Activated CD4-positive, alpha-beta memory T cell treated with anti-CD3 and anti-CD28 coated beads, Interleukin-2, amount 10 ng/mL, durations not matched to agents 7 days and 5 days (primary cell): ENCODE measurements around the gene TBC1D1. TPM values are rescaled to one million over a fixed set of nuclear protein-coding genes. Genes with fewer than 3 reads are reported as not detected.

Experiments
- CTCF ChIA-PET: fragments of 350-600 bp; sonication (Branson Sonifier 250); formaldehyde crosslinking; loops from one replicate; lab custom pipeline; 2021; ENCODE audit warnings: antibody characterized with exemption, inconsistent platforms; lab: Charles Lee
- POLR2A ChIA-PET: fragments of 350-600 bp; sonication (Branson Sonifier 250); formaldehyde crosslinking; loops from one replicate; lab custom pipeline; 2021; ENCODE audit warnings: antibody characterized with exemption; lab: Charles Lee
- DNase-seq: peaks from one replicate; pipeline ENCODE4 v3.0.0-alpha.2; 2020
- H3K27ac Mint-ChIP-seq: one replicate; pipeline ENCODE4 v1.8.0; 2021; ENCODE audit warnings: mild to moderate bottlenecking, mixed read lengths
- H3K27me3 Mint-ChIP-seq: one replicate; pipeline ENCODE4 v1.8.0; 2021; ENCODE audit warnings: mixed read lengths
- H3K36me3 Mint-ChIP-seq: one replicate; pipeline ENCODE4 v1.8.0; 2021; ENCODE audit warnings: low read depth, mixed read lengths
- H3K4me1 Mint-ChIP-seq: one replicate; pipeline ENCODE4 v1.8.0; 2021; ENCODE audit warnings: mixed read lengths
- H3K4me3 Mint-ChIP-seq: one replicate; pipeline ENCODE4 v1.8.0; 2021; ENCODE audit warnings: mild to moderate bottlenecking, mixed read lengths
- H3K9me3 Mint-ChIP-seq: one replicate; pipeline ENCODE4 v1.8.0; 2021; ENCODE audit warnings: mixed read lengths
- total RNA-seq, 2 experiments: library from RNA; stranded (reverse); gene quantifications; one replicate each; pipeline ENCODE4 v1.2.3, GENCODE V29; 2021

The TBC1D1 gene
- total RNA-seq, 2 experiments from 2014 or later, result 58.8 to 62.3 TPM

DNA sequence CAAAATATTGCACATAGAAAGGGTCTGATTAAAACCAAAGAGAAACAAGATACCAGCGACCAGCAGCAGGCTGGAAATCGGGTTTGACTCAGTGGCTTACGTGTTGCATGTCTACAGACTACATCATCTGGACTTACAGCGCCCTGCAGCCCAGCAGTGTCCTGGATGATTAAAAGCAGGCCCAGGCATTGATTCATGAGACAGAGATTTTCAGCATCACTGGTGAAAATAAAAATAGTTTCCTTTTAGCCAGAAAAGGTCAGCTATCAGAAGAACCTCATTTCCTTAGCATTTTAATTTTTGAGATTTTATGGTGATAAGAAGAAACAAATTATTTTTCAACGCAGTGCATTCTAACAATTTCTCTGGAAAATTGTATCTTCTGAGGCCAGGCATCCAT, 259.9 kb downstream of the TBC1D1 start:
- H3K27me3 Mint-ChIP-seq, result peaks cover 5% of the 10 kb centered on the region
- POLR2A ChIA-PET, result interaction anchor here (15.8 kb wide), 1 partner anchor 19 kb away, joined by 213 read pairs; no protein-coding TSS in a partner anchor
- CTCF ChIA-PET, result no interaction called here
- H3K4me3 Mint-ChIP-seq, result no peak overlapping the region
- no peaks in the 10 kb centered on the region for H3K36me3 Mint-ChIP-seq
- H3K4me1 Mint-ChIP-seq, result peaks cover 29% of the 10 kb centered on the region
- no peaks in the 10 kb centered on the region for H3K9me3 Mint-ChIP-seq
- no peak overlapping the region for H3K27ac Mint-ChIP-seq
- DNase-seq, result no peak

- Mint-ChIP-seq H3K36me3 (peaks cover 6% of the 10 kb centered on the region), H3K4me3 (no peak overlapping the region), H3K27ac (no peak overlapping the region), H3K9me3 (no peaks in the 10 kb centered on the region), H3K27me3 (peaks cover 5% of the 10 kb centered on the region), H3K4me1 (peaks cover 37% of the 10 kb centered on the region)
- ChIA-PET CTCF (interaction anchor here (1.2 kb wide), 1 partner anchor 28 kb away, joined by 4 read pairs; no protein-coding TSS in a partner anchor), POLR2A (interaction anchor here (15.8 kb wide), 1 partner anchor 20 kb away, joined by 213 read pairs; no protein-coding TSS in a partner anchor)
- DNase-seq, result no peak
Measured at GRCh38 chr4:38151873-38152272, 261.0 kb downstream of the TBC1D1 start.

GRCh38 chr4:38152305-38152704, 261.4 kb downstream of the TBC1D1 start:
- ChIA-PET POLR2A (interaction anchor here (15.8 kb wide), 1 partner anchor 20 kb away, joined by 213 read pairs; no protein-coding TSS in a partner anchor), CTCF (interaction anchor here (0.7 to 1.2 kb wide), 3 partner anchors 20 to 28 kb away, joined by 3 to 4 read pairs (median 4); no protein-coding TSS in a partner anchor)
- H3K9me3 Mint-ChIP-seq, result no peaks in the 10 kb centered on the region
- H3K27ac Mint-ChIP-seq, result no peak overlapping the region
- peaks cover 6% of the 10 kb centered on the region for H3K36me3 Mint-ChIP-seq
- H3K4me1 Mint-ChIP-seq, result peaks cover 40% of the 10 kb centered on the region
- no peak overlapping the region for H3K4me3 Mint-ChIP-seq
- no peak for DNase-seq
- H3K27me3 Mint-ChIP-seq, result peaks cover 5% of the 10 kb centered on the region

DNA sequence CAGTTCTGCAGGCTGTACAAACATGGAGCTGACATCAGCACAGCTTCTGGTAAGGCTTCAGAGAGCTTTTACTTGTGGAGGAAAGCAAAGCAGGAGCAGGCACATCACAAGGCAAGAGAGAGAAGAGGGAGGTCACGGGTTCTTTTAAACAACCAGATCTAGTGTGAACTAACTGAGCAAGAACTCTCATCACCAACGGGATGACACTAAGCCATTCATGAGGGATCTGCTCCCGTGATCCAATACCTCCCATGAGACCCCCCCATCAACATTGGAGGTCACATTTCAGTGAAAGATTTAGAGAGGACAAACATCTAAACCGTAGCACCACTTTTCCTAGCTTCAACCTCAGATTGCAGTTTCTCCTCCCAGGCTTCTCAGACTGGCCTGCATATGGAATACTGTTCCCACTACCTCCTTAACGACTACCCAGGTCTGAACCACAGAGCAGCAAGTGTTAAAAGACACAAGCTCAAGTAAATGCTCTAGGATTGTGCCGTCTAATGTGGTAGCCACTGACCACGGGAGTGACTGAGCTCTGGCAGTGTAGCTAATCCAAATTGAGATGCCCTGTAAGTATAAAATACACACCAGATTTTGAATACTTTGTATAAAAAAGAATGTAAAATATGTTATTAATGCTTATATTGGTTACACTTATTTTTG, 262.0 kb downstream of the TBC1D1 start:
- H3K4me3 Mint-ChIP-seq, result no peak overlapping the region
- CTCF ChIA-PET, result interaction anchor here (0.7 to 1.2 kb wide), 4 partner anchors 21 to 606 kb away, joined by 3 to 4 read pairs (median 4); no protein-coding TSS in a partner anchor
- H3K27ac Mint-ChIP-seq, result no peak overlapping the region
- DNase-seq, result no peak
- peaks cover 5% of the 10 kb centered on the region for H3K27me3 Mint-ChIP-seq
- peaks cover 6% of the 10 kb centered on the region for H3K36me3 Mint-ChIP-seq
- POLR2A ChIA-PET, result interaction anchor here (15.8 kb wide), 1 partner anchor 21 kb away, joined by 213 read pairs; no protein-coding TSS in a partner anchor
- no peaks in the 10 kb centered on the region for H3K9me3 Mint-ChIP-seq
- H3K4me1 Mint-ChIP-seq, result peaks cover 43% of the 10 kb centered on the region

DNA sequence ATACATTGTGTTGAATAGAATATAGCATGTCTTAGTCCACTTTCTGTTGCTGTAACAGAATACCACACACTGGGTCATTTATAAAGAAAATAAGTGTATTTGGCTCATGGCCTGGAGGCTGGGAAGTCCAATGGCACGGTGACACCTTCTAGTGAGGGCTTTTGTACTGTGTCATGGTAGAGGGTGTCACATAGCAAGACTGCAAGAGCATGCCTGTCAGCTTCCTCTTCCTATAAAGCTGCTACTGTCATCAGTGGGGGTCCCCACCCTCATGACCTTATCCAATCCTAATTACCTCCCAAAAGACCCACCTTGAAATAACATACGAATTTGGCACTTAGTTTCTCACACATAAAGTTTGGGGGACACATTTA, 262.5 kb downstream of the TBC1D1 start:
- POLR2A ChIA-PET, result interaction anchor here (15.8 kb wide), 1 partner anchor 21 kb away, joined by 213 read pairs; no protein-coding TSS in a partner anchor
- peaks cover 48% of the 10 kb centered on the region for H3K4me1 Mint-ChIP-seq
- no peak overlapping the region for H3K27ac Mint-ChIP-seq
- CTCF ChIA-PET, result interaction anchor here (0.7 to 1.1 kb wide), 3 partner anchors 21 to 606 kb away, joined by 3 to 4 read pairs (median 3); no protein-coding TSS in a partner anchor
- H3K9me3 Mint-ChIP-seq, result no peaks in the 10 kb centered on the region
- no peak overlapping the region for H3K4me3 Mint-ChIP-seq
- H3K27me3 Mint-ChIP-seq, result peaks cover 5% of the 10 kb centered on the region
- peaks cover 6% of the 10 kb centered on the region for H3K36me3 Mint-ChIP-seq
- no peak for DNase-seq

DNA sequence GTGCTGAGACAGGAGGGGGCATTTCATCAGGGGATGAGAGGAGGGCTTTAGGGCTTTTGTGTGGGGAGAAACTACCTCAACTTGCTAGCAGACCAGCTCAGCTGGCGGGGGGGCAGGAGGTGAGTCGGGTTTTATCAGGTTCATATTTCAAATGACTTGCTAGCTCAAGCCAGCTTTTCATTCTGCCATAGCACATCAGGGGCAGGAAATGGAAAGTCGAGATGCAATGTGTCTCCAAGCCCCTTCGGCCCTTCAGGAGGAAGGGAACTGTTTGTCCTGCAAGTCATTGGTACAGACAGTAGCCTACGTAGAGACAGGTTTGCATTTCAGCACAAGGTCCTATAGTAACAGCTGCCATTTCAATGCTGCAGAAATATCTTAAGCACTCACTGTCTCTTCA, 263.4 kb downstream of the TBC1D1 start:
- POLR2A ChIA-PET, result interaction anchor here (15.8 kb wide), 1 partner anchor 22 kb away, joined by 213 read pairs; no protein-coding TSS in a partner anchor
- no peak overlapping the region for H3K4me3 Mint-ChIP-seq

GRCh38 chr4:38154681-38155588, 264.1 kb downstream of the TBC1D1 start:
- Mint-ChIP-seq H3K27me3 (peaks cover 6% of the 10 kb centered on the region), H3K9me3 (no peaks in the 10 kb centered on the region), H3K4me1 (peaks cover 57% of the 10 kb centered on the region), H3K4me3 (peak overlapping the region; percentile 22), H3K36me3 (peaks cover 11% of the 10 kb centered on the region), H3K27ac (peak overlapping the region; percentile 75)
- ChIA-PET CTCF (interaction anchor here (0.7 to 3.0 kb wide), 12 partner anchors 11 to 604 kb away, joined by 3 to 27 read pairs (median 6); no protein-coding TSS in a partner anchor), POLR2A (interaction anchor here (0.9 to 15.8 kb wide), 7 partner anchors 8 to 369 kb away, joined by 3 to 213 read pairs (median 6); no protein-coding TSS in a partner anchor)
- peak; percentile 53 for DNase-seq

More for the DNA sequence above, 263.4 kb downstream of the TBC1D1 start:
- H3K27me3 Mint-ChIP-seq, result peaks cover 6% of the 10 kb centered on the region
- no peak for DNase-seq
- H3K4me1 Mint-ChIP-seq, result peaks cover 52% of the 10 kb centered on the region
- peaks cover 6% of the 10 kb centered on the region for H3K36me3 Mint-ChIP-seq
- H3K9me3 Mint-ChIP-seq, result no peaks in the 10 kb centered on the region
- peak overlapping the region; percentile 75 for H3K27ac Mint-ChIP-seq
- CTCF ChIA-PET, result interaction anchor here (1.8 to 3.0 kb wide), 4 partner anchors 21 to 605 kb away, joined by 4 to 27 read pairs (median 12); no protein-coding TSS in a partner anchor

DNA sequence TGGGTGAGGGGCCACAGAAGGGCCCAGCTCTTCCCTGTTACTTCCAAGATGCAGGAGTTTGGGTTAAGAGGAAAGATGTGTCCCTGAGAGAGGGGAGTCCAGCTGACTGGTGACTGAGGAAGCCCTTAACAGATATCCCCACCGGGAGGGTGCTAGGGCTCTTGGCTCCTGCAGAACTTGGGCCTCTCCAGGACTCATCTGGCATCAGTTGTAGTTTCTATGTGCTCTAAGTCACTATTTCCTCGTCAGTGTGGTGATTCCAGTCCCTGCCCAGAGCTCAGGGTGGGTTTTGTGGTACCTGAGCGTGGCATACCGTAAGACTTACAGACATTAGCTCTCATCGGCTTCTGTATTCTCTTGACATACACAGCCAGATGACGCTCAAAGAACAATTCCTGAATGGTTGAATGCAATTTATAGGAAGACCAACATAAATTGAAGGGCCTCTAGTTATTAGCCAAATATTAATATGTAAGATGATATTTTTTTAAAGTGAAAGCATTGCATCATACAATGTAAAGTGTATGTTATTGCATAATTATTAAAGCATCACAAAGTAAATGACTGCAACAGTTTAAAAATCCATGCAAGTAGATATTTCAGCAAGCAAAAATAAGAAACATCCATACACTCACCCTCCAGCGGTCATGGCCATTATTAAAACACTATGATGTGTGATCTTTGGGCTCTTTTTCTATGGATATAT, 264.9 kb downstream of the TBC1D1 start:
- Mint-ChIP-seq H3K27ac (peak overlapping the region; percentile 75), H3K9me3 (no peaks in the 10 kb centered on the region), H3K36me3 (peaks cover 11% of the 10 kb centered on the region), H3K27me3 (peaks cover 6% of the 10 kb centered on the region), H3K4me3 (peak overlapping the region; percentile 22), H3K4me1 (peaks cover 63% of the 10 kb centered on the region)
- no peak for DNase-seq
- ChIA-PET CTCF (interaction anchor here (0.7 to 3.0 kb wide), 12 partner anchors 11 to 604 kb away, joined by 3 to 27 read pairs (median 6); no protein-coding TSS in a partner anchor), POLR2A (interaction anchor here (0.9 to 15.8 kb wide), 7 partner anchors 9 to 368 kb away, joined by 3 to 213 read pairs (median 6); no protein-coding TSS in a partner anchor)

DNA sequence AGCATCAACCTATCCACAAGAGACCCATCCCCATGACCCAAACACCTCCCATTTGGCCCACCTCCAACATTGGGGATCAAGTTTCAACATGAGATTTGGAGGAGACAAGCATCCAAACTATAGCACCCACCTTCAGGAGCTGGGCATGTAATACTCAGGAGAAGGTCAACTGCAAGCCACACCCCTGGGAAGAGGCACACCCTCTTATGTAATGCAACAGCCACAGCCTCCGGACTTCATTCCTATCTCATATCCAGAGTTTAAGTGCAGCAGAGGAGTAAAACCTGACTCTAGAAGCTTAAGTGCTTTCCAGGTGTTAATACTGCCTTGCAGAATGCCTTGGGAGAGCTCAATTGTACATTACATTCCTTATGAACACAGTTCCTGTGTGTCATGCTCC, 266.7 kb downstream of the TBC1D1 start:
- ChIA-PET POLR2A (interaction anchor here (0.6 to 15.8 kb wide), 3 partner anchors 9 to 152 kb away, joined by 3 to 213 read pairs (median 4); no protein-coding TSS in a partner anchor), CTCF (interaction anchor here (1.0 kb wide), 1 partner anchor 28 kb away, joined by 3 read pairs; no protein-coding TSS in a partner anchor)
- Mint-ChIP-seq H3K36me3 (peaks cover 11% of the 10 kb centered on the region), H3K4me3 (no peak overlapping the region), H3K27me3 (peaks cover 3% of the 10 kb centered on the region), H3K4me1 (peaks cover 76% of the 10 kb centered on the region), H3K9me3 (no peaks in the 10 kb centered on the region), H3K27ac (no peak overlapping the region)
- no peak for DNase-seq

DNA sequence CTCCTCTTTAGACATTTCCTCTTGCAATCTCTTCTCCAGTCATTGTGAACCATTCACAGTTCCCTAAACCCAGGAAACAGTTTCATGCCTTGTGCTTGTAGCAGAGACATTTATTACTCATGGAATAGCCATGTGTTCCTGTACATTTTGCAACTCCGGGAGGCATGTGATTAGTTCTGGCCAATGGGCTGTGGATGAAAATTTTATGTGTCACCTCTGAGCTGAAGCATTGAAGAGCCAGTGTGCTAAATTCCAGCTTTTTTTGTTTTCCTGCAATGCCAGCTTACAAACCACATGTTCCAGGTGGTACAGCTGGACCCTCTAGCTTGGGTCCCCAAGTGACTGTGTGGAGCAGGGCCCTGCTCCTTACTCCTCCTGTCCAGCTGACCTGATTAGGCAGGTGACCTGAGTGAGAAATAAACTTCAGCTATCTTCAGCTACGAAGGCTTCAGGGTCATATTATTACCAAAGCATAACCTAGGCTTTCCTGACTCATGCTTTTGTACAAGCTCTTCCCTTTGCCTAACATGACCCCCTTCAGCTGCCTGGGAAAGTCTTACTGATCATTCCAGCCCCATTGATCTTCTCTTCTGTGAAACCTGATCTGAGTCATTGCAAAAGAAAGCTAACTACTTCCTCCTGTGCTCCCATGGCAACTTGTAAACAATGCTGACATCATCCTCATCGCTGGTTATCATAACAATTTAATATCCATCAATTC, 269.8 kb downstream of the TBC1D1 start:
- H3K27ac Mint-ChIP-seq, result peak overlapping the region; percentile 48
- no peak overlapping the region for H3K4me3 Mint-ChIP-seq
- ChIA-PET POLR2A (interaction anchor here (0.7 to 15.8 kb wide), 5 partner anchors 16 to 630 kb away, joined by 3 to 213 read pairs (median 4); no protein-coding TSS in a partner anchor), CTCF (interaction anchor here (0.7 to 3.1 kb wide), 11 partner anchors 14 to 700 kb away, joined by 3 to 15 read pairs (median 4); no protein-coding TSS in a partner anchor)
- H3K4me1 Mint-ChIP-seq, result peaks cover 71% of the 10 kb centered on the region
- peaks cover 4% of the 10 kb centered on the region for H3K9me3 Mint-ChIP-seq
- H3K36me3 Mint-ChIP-seq, result peaks cover 17% of the 10 kb centered on the region
- peaks cover 3% of the 10 kb centered on the region for H3K27me3 Mint-ChIP-seq
- DNase-seq, result peak; percentile 57
